ENCODE measurements around the gene ABHD2.
A peak's percentile ranks its signal among the peaks of the same experiment; 100 is the strongest.
"Not testable (repeated sequence)": the region's sequence is repeated elsewhere in the genome, so short reads cannot be mapped to it uniquely, and the experiment has no call there.

ABHD2 gene

GRCh38 chr15:89099968-89100367 is 11.7 kb downstream of the ABHD2 start:
- DNase-seq: no peak

- peak in 3 of 14 donors; percentile 20 to 74 (median 37) for DNase-seq
These were observed 13.3 kb downstream of the ABHD2 start for GRCh38 chr15:89101302-89102193.

GRCh38 chr15:89103481-89104171 is 15.4 kb downstream of the ABHD2 start:
- peak in 1 of 14 donors; percentile 64 for DNase-seq

GRCh38 chr15:89104172-89104564 is 15.9 kb downstream of the ABHD2 start:
- peak in 2 of 14 donors; percentile 34 to 61 for DNase-seq

- DNase-seq: no peak
These were observed 16.9 kb downstream of the ABHD2 start for GRCh38 chr15:89105147-89105546.

GRCh38 chr15:89106200-89106599 is 17.9 kb downstream of the ABHD2 start:
- DNase-seq: no peak

GRCh38 chr15:89107984-89108383 is 19.7 kb downstream of the ABHD2 start:
- no peak for DNase-seq

GRCh38 chr15:89108835-89109234 is 20.6 kb downstream of the ABHD2 start:
- no peak for DNase-seq

- DNase-seq: no peak
These were observed 21.0 kb downstream of the ABHD2 start for GRCh38 chr15:89109238-89109637.

GRCh38 chr15:89110060-89110459 is 21.8 kb downstream of the ABHD2 start:
- no peak for DNase-seq

- no peak for DNase-seq
These were observed 23.1 kb downstream of the ABHD2 start for GRCh38 chr15:89111352-89111751.

- DNase-seq: peak in 1 of 14 donors; percentile 60
These were observed 23.7 kb downstream of the ABHD2 start for GRCh38 chr15:89111961-89112340.

GRCh38 chr15:89112341-89112971 is 24.2 kb downstream of the ABHD2 start:
- DNase-seq: peak in 7 of 14 donors; percentile 30 to 73 (median 57)

- peak in 1 of 14 donors; percentile 70 for DNase-seq
These were observed 25.2 kb downstream of the ABHD2 start for GRCh38 chr15:89113296-89114024.

- peak in 2 of 14 donors; percentile 21 to 63 for DNase-seq
These were observed 26.7 kb downstream of the ABHD2 start for GRCh38 chr15:89114990-89115389.

- DNase-seq: peak in 1 of 14 donors; percentile 89
These were observed 27.3 kb downstream of the ABHD2 start for GRCh38 chr15:89115547-89115946.

GRCh38 chr15:89116404-89116803 is 28.1 kb downstream of the ABHD2 start:
- no peak for DNase-seq

- DNase-seq: no peak
These were observed 29.5 kb downstream of the ABHD2 start for GRCh38 chr15:89117790-89118189.

GRCh38 chr15:89118481-89118989 is 30.3 kb downstream of the ABHD2 start:
- DNase-seq: no peak

- no peak for DNase-seq
These were observed 31.5 kb downstream of the ABHD2 start for GRCh38 chr15:89119489-89120478.

- DNase-seq: not testable (repeated sequence)
These were observed 32.3 kb downstream of the ABHD2 start for GRCh38 chr15:89120479-89121000.
